Measurements from ENCODE around the gene ATPAF2.

ATPAF2 gene

DNA sequence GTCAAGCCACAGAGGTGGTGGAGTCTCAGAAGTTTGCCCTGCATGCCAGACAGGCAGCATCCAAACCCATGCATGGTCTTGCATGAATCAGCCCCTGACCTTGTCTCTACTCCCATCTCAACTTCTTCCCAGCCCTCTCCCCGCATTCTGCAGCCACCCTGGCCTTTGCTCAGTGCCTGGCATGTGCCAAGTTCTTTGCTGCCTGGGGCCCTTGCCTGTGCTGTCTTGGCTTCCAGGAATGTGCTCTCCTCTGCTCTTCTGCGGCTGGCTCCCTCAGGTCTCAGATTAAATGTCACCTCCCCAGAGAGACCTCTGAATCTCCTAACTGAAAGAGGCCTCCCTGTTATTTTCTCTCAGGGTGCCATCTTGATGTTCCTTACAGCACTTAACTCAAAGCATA, 48.7 kb downstream of the ATPAF2 start:
- H3K4me3 ChIP-seq (ENCODE audit: low read depth, low read length) = no peak overlapping the region
- in situ Hi-C loops (cut with HindIII; ENCODE audit: low sequenced_read_pairs) = no loop called here
- DNase-seq (ENCODE audit: low read depth) = no peak
- TF ChIP-seq CTCF (IDR thresholded peaks at IDR 0.05; ENCODE audit: low read depth, low read length, missing control alignments) = no peak

DNA sequence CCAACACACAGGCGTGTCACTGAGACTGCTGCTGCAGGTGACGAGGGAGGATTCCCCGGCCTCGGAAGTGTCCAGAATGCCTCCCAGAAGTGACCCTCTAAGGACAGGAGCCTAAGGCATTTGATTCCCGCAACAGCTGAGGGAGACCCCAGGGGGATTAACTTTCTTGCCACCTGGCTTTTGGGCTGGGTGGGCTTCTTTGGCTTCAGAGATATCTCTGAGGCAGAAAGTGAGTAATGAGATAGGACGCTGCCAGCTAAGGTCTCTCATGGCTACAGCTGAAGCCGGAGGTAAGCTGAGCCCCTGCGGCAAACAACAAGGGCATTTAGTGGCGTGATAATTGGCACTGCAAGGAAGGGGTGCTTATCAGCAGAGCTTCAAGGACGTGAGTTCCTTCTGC, 49.4 kb downstream of the ATPAF2 start:
- DNase-seq (ENCODE audit: low read depth) = no peak
- in situ Hi-C loops (cut with HindIII; ENCODE audit: low sequenced_read_pairs) = no loop called here
- no peak overlapping the region for H3K4me3 ChIP-seq (ENCODE audit: low read depth, low read length)
- no peak for TF ChIP-seq CTCF (IDR thresholded peaks at IDR 0.05; ENCODE audit: low read depth, low read length, missing control alignments)

GRCh38 chr17:17989081-17989480, 49.9 kb downstream of the ATPAF2 start:
- no peak overlapping the region for H3K4me3 ChIP-seq (ENCODE audit: low read depth, low read length)
- TF ChIP-seq CTCF (IDR thresholded peaks at IDR 0.05; ENCODE audit: low read depth, low read length, missing control alignments) = no peak
- DNase-seq (ENCODE audit: low read depth) = no peak
- in situ Hi-C loops (cut with HindIII; ENCODE audit: low sequenced_read_pairs) = no loop called here

DNA sequence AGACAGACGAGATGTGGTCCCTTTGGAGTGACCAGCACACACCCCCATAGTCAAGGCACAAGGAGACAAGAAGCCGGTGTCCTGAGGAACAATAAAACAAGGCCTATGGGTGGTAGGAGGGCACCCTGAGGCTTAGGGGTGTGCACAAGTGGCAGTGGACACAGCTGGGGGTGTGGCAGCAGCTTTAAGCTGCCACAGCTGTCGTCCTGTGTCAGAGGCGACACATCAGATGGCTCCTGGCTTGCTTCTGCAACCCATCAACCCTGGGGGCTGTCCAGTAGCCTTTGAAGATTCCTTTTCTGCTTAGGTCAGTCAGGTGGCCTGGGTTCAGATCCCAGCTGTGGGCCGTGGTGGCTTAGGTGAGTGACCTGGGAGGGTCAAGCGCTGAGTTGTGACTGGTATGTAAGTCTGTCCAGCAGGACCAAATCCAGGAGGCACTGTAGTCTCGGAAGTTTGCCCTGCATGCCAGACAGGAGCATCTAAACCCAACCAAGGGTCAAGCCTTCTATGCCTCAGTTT, 50.5 kb downstream of the ATPAF2 start:
- no peak overlapping the region for H3K4me3 ChIP-seq (ENCODE audit: low read depth, low read length)
- no peak for DNase-seq (ENCODE audit: low read depth)
- no peak for TF ChIP-seq CTCF (IDR thresholded peaks at IDR 0.05; ENCODE audit: low read depth, low read length, missing control alignments)
- in situ Hi-C loops (cut with HindIII; ENCODE audit: low sequenced_read_pairs) = no loop called here

DNA sequence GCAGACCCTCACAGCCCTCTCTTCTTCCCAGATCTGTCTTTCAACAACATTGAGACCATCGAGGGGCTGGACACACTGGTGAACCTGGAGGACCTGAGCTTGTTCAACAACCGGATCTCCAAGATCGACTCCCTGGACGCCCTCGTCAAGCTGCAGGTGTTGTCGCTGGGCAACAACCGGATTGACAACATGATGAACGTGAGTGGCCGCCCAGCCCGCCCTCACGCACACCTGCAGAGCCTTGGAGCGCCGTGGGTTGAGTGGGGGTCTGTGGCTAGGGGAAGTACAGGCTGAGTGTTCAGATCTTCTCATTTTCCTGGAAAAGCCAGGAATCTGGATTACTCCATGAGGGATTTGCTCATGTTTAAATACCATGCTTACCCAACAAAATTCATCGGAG, 51.1 kb downstream of the ATPAF2 start:
- TF ChIP-seq CTCF (IDR thresholded peaks at IDR 0.05; ENCODE audit: low read depth, low read length, missing control alignments) = no peak
- no peak for DNase-seq (ENCODE audit: low read depth)
- H3K4me3 ChIP-seq (ENCODE audit: low read depth, low read length) = no peak overlapping the region
- in situ Hi-C loops (cut with HindIII; ENCODE audit: low sequenced_read_pairs) = no loop called here

DNA sequence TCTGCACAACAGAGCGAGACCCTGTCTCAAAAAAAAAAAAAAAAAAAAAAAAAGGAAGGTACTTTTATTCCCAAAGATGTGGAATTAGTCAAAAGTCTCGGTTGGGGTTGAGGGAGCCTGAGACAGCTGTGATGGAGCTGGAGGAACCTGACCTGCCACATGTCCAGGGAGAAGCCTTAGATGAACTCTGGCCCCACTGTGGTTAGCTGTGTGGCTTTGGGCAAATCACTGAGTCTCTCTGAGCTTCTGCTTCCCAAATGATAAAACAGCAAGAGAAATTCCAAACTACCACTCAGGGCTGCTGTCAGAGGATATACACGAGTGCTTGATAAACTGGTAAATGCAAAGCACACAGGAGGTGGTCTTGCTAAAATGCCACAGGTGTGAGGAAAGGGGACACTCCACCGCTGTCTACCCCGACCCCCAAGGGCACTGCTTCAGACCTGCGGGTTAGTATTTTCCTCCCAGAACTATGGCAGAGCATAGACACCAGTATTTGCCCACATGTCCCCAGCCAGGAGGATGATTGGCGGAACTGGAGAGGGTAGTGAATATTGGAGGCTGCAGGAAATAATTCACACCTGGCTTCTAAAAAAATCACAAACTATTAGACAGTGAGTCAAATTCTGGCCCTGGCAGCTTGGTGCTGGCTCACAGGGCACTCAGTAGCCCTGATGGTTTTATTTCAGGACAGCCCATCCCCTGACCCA, 51.6 kb downstream of the ATPAF2 start:
- H3K4me3 ChIP-seq (ENCODE audit: low read depth, low read length) = no peak overlapping the region
- no peak for DNase-seq (ENCODE audit: low read depth)
- TF ChIP-seq CTCF (IDR thresholded peaks at IDR 0.05; ENCODE audit: low read depth, low read length, missing control alignments) = no peak
- in situ Hi-C loops (cut with HindIII; ENCODE audit: low sequenced_read_pairs) = no loop called here

Measured in astrocyte of the cerebellum (primary cell).